GM21360 (cell line): ENCODE measurements around the gene DIPK1B.

ENCODE experiments used
- ATAC-seq: cut with Tn5 transposase; IDR thresholded peaks from one replicate; pipeline ENCODE4 v1.9.1; 2021; ENCODE audit warnings: mild to moderate bottlenecking, moderate library complexity; ENCODE audit not compliant: unreplicated experiment

The DIPK1B gene

DNA sequence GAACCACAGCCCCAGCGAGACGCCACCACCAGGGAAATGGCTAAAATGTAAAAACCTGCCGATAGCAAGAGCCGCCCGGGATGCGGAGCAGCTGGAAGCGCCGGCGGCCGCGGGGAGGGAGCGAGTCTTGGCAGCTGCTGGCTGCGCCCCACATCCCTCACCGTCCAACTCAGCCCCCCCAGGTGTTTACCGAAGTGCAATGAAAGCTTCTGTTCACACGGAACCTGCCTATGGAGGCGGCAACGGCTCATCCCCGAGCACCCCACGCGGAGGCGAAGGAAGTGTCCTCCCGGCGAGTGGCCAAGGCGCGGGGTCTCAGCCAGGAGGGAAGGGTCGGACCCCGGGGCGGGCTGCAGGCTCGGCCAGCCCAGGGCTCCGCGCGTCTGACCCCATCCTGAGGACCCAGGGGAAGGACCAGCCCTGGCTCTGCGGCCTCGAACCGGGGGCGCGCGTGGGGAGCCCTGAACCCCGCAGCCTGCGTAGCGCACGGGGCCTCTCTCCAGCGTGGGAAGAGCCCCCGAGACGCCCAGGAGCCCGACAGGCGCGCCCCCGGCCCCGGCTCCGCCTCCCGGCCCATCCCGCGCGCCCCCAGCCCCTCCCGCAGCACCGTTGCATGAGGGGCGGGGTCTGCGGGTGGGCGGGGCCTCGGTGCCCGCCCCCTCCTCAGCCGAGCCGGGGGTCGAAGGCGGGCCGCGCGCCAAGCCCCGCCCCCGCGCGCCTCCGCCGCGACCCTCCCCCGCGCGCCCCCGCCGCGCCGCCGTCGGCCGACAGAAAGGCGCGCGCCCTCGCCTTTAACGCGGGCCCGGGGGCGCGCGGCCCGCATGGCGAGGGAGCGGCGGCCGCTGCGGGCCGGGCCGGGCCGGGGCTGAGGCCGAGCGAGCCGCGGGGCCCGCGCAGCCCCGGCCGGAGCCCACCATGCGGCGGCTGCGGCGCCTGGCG, at the start of gene DIPK1B:
Gene DIPK1B, plus strand, starts transcription at position 822 of the 939 bp plus-strand sequence. Its CDS starts 94 bp downstream, at position 916.
- no peak for ATAC-seq

DNA sequence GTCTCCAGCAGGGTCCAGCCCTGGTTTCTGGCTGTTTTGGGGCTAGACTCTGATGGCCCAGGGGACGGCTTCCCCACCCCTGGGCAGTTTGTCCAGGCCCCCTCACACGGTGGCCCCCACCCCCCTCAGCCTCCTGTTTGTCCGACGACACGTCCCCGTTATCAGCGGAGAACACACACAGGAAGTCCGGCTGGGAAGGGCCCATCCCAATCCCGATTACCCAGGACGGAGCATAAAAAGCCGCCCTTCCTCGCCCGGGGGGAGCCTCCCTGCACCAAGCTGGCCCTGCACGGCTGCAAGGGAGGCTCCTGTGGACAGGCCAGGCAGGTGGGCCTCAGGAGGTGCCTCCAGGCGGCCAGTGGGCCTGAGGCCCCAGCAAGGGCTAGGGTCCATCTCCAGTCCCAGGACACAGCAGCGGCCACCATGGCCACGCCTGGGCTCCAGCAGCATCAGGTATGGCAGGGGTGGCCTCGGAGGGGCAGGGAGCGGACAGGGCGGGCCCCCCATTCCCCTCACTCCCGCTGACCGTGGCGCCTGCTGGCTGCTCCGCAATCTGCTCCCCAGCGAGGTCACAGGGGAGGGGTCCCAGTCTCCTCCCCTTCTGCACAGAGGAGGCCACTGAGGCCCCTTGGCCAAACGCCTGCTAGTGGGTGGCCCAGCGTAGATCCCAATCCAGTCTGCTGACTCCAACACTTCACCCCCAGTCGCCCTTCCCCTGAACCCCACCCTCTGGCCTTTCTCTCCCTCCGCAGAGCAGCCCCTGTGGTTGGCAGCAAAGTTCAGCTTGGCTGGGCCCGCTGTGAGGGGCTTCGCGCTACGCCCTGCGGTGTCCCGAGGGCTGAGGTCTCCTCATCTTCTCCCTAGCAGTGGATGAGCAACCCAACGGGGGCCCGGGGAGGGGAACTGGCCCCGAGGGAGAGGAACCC, 49.5 kb upstream of the DIPK1B start, which contains the start of gene EGFL7:
Gene EGFL7, plus strand, starts transcription at position 261 of the 926 bp plus-strand sequence. CDS start 5,367 bp downstream, outside the sequence.
- no peak for ATAC-seq

DNA sequence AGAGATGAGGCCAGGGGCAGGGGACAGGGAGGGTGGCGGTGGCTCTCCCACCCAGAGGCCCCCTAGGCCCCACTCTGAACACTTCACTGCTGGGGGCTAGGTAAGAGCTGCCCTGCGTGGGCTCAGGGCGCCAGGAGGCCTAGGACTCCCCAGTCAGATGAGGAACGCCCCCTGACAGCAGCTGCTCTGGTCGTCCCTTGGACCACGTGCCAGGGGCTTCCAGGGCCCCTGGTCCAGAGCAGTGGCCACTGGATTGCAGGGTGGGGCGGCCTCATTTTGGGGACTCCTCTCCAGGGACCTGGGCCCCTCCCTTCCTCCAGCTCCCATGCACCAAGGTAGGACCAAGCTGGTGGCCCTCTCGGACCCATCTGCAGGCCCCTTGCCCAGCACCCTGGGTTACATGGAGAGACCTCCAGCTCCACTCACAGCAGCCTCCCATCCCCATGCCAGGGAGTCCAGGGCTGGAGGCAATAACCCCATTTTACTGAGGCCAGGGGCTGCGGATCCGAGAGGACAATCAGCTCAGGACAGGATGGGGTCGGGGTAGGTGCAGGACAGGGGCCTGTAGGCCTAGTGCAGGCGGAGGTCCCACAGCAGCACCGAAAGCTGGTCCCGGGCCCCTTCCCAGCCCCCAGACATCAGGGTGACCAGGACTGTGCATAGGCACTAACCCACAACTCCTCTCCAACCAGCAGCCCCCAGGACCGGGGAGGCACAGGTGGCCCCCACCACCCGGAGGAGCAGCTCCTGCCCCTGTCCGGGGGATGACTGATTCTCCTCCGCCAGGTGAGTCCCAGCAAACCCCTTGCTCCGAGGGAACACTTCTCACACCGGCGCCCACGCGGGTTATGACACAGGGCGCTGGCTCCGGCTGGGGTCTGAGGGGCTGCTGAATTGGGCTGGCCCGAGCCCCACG, 48.1 kb upstream of the DIPK1B start:
- ATAC-seq: no peak

DNA sequence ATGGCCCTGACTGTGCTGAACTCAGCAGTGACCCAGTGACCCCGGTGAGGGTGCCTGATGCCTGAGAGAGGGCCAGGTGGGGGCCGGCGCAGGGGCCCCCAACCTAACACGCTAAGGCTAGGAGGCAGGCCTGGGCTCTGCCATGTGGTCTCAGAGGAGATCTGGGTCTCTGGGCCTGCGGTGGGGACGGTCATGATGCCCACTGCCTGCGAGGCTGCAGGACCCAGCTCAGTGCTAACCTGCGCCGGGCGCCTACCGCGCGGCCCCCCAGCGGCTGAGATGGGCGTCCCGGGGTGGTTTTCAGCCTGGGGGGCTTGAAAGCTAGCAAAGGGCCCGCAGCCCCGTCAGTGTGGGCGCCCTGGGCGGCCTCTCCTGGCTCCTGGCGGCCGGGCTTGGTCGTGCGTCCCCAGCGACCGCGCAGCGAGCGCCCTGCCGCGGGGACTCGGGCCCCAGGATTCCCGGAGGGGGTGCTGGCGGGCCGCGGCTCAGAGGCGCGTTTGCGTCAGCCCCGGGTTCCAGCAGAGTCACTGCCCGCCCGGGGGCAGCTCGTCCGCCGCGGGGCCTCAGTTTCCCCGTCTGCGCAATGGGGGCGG, 47.2 kb upstream of the DIPK1B start:
- ATAC-seq: no peak

DNA sequence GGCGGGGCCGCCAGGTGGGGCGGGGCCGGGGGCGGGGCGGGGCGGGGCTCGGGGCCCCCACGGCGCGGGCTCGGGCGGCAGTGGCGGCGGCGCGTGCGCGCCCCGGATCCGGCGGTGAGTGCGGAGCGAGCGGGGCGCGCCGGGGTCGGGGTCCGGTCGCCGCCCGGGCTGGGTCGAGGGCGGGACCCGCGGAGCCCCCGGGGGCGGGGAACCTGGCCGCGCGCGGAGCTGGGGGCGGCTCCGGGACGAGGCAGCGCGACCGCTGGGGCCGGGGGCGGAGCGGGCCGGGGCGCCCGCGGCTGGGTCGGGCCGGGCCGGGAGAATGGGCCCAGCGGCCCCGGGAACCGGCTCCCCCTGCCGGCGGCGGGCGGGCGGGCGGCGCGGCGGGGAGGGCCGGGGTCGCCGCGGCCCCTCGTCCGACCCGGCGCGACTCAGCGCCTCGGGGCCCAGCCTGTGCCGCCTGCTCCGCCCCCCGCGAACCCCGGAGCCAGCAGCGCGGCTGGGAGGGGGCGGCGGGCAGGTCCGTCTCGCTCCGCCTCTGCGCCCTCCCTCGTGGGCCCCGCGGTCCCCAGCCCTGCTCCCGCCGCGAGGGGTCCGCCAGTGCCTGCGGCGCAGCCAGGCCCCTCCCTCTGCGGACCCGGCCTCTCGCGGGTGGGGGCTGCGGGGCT, 46.5 kb upstream of the DIPK1B start:
- ATAC-seq: no peak

DNA sequence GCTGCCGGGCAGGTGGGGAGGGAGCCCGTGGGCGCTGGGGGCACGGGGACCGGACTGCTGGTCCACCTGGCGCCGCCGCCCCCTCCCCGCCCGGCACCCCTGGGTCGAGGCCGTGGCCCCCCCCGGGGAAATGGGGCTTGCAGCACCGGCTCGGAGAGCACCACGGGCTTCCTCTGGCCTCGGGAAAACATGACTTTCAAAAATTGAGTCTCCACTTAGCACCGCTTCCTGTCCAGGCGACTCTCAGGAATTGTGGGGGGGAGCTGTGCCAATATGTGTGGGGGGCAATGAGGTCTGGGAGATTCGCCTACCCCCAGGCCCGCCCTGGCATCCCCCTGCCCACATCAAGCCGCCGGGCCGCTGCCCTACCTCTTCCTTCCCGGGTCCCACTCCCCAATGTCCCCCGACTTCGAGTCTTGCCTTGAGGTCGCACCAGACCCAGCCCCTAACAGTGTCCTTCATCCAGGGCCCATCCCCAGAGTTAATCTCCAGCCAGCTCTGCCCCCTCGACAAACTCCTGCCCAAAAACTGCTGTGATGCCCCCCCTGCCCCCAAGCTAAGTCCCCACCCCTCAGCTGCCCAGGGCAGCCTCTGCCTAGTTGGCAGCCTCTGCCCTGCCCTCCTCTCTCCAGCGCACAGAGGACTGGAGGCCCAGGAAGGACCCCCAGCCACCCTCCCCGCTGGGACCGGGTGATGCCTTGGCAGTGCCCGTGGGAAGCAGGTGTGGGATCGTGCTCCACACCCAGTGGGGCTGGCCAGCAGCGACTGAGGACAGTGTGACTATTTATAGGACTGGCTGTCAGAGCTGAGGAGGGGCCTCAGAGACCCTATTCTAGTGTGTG, 45.8 kb upstream of the DIPK1B start:
- ATAC-seq: no peak

DNA sequence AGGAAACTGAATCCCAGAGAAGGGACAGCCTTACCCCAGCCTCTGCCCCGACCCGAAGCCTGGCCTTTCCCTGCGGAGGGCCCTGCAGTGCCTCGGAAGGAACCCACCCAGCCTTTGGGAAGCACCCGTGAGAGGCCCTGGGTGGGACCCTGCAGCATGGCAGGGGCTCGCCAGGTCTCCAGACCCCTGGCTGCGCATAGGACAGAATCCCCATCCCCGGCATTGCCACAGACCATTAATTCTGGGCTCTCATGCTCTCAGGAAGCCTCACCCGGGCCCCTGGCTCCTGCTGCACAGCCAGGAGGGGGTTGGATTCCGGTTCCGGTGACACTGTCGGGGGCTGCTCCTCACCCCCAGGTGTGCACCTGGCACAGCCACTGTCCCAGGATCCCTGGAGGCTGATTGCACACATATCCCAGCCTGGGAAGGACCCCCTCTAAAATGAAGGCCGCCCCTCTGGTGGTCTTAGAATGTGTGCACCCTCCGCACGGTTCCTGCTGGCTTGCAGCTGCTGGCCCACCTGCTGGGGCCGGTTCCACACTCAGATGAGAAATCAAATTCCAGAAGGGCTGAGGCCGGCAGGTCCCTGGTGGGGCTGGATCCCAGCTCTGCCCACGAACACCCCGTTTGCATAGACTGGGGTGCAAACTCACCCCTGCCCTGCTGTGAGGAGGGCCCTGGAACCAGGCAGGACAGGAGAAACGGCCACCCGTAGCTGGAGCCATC, 45.0 kb upstream of the DIPK1B start:
- no peak for ATAC-seq

DNA sequence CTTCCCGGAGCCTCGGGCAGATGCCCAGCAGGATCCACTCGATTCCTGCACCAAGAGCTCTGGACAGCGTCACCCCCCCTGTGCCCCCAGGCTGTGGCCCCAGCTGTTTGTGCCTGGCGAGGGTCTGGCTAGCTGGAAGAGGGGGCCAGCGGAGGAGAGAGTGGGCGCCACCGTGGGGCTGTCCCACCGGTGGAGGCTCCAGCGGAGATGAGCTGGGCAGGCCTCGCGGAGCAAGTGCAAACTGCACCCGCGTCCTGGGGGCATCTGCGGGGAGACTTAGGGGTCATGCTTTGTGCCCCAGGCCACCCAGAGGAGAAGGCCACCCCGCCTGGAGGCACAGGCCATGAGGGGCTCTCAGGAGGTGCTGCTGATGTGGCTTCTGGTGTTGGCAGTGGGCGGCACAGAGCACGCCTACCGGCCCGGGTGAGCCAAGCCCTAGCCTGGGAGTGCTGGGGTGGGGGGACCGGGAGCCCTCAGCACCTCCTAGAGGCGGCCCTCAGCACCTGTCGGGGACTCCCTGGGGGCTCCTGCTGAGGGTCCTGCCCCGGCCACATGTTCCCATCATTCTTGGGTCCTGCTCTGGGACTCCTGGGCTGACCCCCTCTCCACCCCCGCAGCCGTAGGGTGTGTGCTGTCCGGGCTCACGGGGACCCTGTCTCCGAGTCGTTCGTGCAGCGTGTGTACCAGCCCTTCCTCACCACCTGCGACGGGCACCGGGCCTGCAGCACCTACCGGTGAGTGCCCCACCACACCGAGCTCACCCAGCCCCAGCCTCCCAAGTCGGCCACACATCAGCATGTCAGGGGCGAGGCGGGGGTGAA, 44.2 kb upstream of the DIPK1B start:
- no peak for ATAC-seq

DNA sequence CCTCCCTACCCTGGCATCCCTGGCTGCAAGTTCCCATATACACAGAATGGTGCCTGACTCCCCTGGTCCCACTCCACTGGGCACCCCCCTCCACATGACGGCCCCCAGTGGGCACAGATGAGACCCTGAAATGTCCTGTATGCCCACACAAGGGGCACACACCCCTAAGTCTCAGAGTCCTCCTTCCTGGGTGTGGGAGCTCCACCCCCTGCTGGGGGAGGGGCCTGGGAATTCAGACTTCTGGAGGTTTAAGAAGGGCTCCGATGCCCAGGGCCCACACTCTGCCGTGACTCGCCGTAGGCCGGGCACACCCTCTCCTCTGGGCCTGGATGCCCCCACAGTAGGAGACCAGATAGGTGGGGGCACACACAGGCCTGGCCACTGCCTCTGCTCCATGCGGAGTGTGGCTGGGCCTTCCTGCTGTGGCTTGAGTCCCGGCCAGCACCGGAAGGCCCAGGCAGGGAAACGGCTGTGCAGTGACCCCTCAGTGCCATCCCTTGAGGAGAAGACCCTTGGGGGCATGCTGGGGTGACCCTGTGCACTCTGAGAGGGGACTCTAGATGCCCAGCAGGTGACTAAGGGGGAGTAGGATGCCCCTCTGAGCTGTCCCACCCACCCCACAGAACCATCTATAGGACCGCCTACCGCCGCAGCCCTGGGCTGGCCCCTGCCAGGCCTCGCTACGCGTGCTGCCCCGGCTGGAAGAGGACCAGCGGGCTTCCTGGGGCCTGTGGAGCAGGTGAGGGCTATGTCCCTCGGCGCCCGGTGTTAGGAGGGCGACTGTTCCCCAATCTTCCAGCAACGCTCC, 43.2 kb upstream of the DIPK1B start:
- no peak for ATAC-seq

DNA sequence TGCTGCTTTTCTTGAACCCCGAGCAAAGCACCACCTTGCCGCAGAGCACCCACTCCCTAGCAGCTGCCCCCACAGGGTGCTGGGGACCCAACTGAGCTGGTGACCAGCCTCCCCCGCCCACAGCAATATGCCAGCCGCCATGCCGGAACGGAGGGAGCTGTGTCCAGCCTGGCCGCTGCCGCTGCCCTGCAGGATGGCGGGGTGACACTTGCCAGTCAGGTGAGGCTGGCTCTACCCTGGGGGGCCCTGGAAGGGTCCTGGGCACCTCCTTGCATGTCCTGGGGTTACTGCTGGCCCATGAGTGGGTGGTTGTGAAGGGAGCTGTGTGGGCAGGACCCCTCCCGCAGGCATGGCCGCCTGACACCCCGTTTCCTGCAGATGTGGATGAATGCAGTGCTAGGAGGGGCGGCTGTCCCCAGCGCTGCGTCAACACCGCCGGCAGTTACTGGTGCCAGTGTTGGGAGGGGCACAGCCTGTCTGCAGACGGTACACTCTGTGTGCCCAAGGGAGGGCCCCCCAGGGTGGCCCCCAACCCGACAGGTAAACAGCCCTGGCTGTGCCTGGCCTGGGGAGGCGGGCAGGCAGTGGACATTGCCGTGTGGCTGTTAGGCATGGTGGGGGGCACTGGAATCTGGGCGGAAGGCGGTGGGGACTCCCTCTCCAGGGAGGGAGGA, 42.4 kb upstream of the DIPK1B start:
- no peak for ATAC-seq

DNA sequence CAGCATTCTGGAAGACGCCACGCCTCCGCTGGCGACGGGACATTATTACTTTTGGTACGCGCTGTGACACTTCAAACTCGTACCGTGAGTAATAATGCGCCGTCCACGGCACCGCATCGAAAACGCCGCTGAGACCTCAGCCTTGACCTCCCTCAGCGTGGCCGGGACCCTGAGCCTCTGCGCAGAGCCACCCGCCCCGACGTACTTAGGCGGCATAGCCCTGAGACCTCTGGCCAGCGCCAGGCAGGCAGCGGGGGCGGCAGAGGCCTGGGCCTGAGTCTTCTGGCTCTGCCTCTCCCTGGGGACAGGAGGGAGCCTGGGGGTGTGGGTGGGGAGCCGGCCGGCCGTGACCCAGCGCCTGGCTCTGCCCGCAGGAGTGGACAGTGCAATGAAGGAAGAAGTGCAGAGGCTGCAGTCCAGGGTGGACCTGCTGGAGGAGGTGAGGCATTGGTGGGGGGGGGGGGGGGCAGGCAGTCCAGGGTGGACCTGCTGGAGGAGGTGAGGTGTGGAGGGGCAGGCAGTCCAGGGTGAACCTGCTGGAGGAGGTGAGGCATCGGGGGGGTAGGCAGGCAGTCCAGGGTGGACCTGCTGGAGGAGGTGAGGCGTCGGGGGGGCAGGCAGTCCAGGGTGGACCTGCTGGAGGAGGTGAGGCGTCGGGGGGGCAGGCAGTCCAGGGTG, 41.7 kb upstream of the DIPK1B start:
- ATAC-seq: no peak

DNA sequence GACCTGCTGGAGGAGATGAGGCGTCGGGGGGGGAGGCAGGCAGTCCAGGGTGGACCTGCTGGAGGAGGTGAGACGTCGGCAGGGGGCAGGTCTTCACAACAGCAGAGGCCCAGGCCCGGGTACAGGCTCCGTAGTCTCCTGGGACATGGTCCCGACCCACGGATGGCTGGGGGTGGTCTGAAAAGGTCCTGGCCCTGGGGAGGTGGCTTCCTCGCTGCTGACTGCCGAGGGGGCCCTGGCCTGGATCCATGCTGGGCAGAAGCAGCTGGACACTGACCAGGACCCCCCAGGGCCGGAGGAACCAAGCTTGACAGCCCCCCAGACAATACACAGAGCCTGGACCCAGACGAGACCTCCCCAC, 41.1 kb upstream of the DIPK1B start:
- no peak for ATAC-seq

DNA sequence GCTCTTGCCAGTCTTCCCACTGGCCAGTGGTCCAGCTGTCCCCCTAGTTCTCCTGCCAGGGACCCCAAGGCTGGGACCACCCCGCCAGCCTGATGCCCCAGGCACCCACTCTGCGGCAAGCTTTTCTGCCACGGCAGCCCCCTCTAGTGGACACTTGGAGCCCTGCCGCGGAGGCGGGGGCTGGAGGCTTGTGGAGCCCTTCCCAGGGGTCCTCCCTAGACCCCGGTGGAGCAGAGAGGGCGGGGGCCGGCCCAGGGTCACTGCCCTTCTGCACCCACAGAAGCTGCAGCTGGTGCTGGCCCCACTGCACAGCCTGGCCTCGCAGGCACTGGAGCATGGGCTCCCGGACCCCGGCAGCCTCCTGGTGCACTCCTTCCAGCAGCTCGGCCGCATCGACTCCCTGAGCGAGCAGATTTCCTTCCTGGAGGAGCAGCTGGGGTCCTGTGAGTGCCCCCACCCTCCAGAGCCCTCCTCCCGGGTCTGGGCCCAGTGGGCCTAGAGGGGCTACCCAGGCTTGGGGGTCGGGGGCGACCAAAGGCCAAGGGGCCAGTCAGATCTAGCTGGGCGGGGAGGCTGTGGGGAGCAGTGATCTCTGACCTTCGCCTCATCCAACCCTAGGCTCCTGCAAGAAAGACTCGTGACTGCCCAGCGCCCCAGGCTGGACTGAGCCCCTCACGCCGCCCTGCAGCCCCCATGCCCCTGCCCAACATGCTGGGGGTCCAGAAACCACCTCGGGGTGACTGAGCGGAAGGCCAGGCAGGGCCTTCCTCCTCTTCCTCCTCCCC, 40.5 kb upstream of the DIPK1B start:
- ATAC-seq: no peak

DNA sequence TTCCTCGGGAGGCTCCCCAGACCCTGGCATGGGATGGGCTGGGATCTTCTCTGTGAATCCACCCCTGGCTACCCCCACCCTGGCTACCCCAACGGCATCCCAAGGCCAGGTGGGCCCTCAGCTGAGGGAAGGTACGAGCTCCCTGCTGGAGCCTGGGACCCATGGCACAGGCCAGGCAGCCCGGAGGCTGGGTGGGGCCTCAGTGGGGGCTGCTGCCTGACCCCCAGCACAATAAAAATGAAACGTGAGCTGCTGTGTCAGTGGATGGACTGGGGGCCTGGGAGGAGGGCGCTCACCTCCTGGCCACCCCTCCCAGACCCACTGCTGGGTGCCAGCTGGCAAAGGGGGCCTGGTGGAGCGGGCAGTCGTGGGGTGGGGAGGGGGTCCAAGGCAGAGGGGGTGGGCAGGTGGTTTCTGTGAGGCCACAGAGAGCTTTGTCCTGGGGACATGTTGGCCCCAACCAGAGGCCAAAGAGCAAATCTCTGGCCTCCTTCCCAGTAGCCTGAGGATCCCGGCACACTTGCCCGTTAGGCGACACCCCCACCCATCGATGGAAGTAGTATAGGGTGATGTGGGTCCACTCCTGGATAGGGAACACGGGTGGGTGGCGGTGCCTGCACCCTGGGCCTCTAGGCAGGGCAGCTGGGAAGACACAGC, 39.8 kb upstream of the DIPK1B start:
- ATAC-seq: no peak
